ENCODE measurements around the gene DGKE. TPM values are rescaled to one million over a fixed set of nuclear protein-coding genes. Genes with fewer than 3 reads are reported as not detected.

The DGKE gene
- polyA plus RNA-seq (2012; ENCODE audit: insufficient read length, low read depth), result 0.48 TPM

DNA sequence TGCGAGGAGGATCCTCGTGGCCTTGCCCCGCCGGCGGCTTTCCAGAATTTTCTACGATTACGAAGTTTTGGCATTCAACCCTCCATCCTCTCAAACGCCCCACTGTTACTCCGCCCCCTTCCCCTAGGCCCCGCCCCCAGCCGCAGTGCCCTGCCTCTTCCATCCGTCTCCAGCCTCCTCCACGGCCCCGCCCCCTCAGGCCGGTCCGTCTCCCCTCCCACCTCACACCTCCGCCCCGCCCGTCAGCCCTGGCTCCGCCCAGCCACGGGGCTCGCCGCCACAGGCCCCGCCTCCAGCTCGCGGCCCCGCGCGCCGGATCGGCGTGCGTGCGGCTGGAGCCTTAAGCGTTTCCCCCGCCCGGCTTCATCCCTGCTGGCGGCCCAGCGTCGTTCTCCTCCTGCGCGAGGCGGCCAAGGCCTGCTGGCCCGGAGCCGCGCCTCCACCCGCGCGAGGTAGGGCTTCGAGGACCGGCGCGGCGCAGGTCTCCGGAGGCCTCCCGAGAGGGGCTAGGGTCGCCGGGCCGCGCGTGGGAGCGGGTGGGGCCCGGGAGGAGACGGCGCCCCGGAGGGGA, at the start of gene DGKE, which contains the start of gene C17orf67:
Gene DGKE (plus strand): TSS at position 343 of the 571 bp plus-strand sequence. CDS start 645 bp downstream, outside the sequence.
Gene C17orf67 (minus strand): TSS at position 112 of the 571 bp plus-strand sequence. CDS start 18,110 bp downstream, outside the sequence.
- TF ChIP-seq POLR2AphosphoS5 (IDR thresholded peaks at IDR 0.05; ENCODE audit: low read depth, low read length), result no peak
- no peak for TF ChIP-seq FOXP2 (optimal IDR thresholded peaks at IDR 0.05; ENCODE audit: borderline replicate concordance, extremely low read depth, extremely low read length, insufficient read depth)
- no peak for TF ChIP-seq TAF1 (IDR thresholded peaks at IDR 0.05; ENCODE audit: borderline replicate concordance, insufficient read depth, low read length)
- TF ChIP-seq SIN3A (IDR thresholded peaks at IDR 0.05; ENCODE audit: borderline replicate concordance, insufficient read depth, low read length), result no peak
- TF ChIP-seq, protein P1, sequence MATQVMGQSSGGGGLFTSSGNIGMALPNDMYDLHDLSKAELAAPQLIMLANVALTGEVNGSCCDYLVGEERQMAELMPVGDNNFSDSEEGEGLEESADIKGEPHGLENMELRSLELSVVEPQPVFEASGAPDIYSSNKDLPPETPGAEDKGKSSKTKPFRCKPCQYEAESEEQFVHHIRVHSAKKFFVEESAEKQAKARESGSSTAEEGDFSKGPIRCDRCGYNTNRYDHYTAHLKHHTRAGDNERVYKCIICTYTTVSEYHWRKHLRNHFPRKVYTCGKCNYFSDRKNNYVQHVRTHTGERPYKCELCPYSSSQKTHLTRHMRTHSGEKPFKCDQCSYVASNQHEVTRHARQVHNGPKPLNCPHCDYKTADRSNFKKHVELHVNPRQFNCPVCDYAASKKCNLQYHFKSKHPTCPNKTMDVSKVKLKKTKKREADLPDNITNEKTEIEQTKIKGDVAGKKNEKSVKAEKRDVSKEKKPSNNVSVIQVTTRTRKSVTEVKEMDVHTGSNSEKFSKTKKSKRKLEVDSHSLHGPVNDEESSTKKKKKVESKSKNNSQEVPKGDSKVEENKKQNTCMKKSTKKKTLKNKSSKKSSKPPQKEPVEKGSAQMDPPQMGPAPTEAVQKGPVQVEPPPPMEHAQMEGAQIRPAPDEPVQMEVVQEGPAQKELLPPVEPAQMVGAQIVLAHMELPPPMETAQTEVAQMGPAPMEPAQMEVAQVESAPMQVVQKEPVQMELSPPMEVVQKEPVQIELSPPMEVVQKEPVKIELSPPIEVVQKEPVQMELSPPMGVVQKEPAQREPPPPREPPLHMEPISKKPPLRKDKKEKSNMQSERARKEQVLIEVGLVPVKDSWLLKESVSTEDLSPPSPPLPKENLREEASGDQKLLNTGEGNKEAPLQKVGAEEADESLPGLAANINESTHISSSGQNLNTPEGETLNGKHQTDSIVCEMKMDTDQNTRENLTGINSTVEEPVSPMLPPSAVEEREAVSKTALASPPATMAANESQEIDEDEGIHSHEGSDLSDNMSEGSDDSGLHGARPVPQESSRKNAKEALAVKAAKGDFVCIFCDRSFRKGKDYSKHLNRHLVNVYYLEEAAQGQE (IDR thresholded peaks at IDR 0.05; ENCODE audit: insufficient read depth in 1 of 2, low read depth in 2 of 2, low read length in 2 of 2), result no peak

DNA sequence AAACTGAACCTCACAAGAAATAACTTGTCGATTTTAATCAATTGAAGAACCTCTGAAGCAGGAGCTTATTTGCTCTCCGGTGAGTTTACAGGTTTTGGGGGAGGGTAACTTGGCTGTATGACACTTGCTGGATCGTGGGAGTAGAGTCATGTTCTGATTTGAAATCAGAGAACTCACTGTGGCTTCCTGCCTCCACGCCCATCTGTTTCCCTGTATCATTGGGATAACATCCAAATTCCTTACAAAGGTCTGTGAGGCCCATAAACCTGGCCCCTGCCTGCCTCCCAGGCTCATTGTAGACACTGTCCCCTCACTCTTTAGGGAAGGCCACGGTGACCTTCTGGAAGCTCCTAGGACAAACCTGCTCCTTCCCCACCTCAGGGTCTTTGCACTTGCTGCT, 48.5 kb upstream of the DGKE start:
- TF ChIP-seq POLR2AphosphoS5 (IDR thresholded peaks at IDR 0.05; ENCODE audit: low read depth, low read length), result no peak
- TF ChIP-seq TAF1 (IDR thresholded peaks at IDR 0.05; ENCODE audit: borderline replicate concordance, insufficient read depth, low read length), result no peak
- peak; percentile 40 for TF ChIP-seq FOXP2 (optimal IDR thresholded peaks at IDR 0.05; ENCODE audit: borderline replicate concordance, extremely low read depth, extremely low read length, insufficient read depth)
- TF ChIP-seq SIN3A (IDR thresholded peaks at IDR 0.05; ENCODE audit: borderline replicate concordance, insufficient read depth, low read length), result 0 out of 2 replicates have a peak, but pooled peaks have one; percentile 27
- TF ChIP-seq, protein P1 (IDR thresholded peaks at IDR 0.05; ENCODE audit: insufficient read depth in 1 of 2, low read depth in 2 of 2, low read length in 2 of 2), result 0 out of 4 replicates have a peak, but pooled peaks of 1 of the 2 experiments have one; percentile 15

DNA sequence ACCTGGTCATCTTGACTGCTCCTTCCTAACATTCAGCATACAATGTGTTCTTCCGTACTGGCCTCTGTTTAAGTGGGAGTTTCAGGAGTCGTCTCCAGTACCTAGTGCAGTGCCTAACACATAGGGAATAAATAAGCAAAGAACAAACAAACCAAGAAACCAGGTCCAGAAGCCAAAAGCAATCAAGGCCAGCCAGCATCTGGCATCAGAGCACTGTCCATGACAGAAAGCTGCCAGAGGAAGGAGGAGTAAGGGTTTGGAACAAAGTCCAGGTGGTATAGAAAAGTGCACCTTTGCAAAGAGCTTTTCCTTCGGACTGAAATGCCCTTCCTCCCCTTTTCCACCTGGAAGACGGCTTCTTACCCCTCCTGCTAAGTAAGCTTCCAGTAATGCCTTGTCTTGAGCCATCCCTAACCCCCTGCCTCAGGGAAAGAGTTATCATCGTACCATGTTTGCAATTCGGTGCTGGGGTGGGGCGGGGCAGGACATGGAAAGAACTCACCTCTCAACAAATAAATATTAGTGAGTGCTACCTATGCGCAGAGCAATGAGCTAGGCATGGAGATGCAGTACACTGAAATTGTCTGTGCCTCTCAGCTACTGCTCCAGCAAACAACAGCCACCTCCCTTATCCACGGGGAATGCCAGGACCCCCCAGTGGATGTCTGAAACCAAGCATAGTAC, 47.8 kb upstream of the DGKE start:
- TF ChIP-seq SIN3A (IDR thresholded peaks at IDR 0.05; ENCODE audit: borderline replicate concordance, insufficient read depth, low read length), result no peak
- TF ChIP-seq POLR2AphosphoS5 (IDR thresholded peaks at IDR 0.05; ENCODE audit: low read depth, low read length), result no peak
- no peak for TF ChIP-seq TAF1 (IDR thresholded peaks at IDR 0.05; ENCODE audit: borderline replicate concordance, insufficient read depth, low read length)
- TF ChIP-seq, protein P1 (IDR thresholded peaks at IDR 0.05; ENCODE audit: insufficient read depth in 1 of 2, low read depth in 2 of 2, low read length in 2 of 2), result no peak
- TF ChIP-seq FOXP2 (optimal IDR thresholded peaks at IDR 0.05; ENCODE audit: borderline replicate concordance, extremely low read depth, extremely low read length, insufficient read depth), result no peak

DNA sequence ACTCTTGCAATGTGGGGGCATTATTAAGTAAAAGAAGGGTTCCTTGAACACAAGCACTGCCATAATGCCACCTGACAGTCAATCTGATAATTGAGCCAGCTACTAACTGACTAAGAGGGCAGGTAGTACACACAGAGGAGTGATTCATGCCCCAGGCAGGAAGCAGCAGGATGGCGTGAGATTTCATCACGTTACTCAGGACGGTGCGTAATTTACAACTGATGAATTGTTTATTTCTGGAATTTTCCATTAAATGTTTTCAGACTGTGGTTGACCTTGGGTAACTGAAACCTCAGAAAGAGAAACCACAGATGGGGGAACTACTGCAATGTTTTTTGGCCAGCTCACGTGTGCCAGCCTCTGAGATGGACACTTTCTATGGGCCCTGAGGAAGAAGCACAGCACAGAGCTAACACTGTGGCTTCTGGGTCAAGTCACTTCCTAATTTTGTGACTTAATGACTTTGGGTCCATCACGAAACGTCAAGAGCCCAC, 46.9 kb upstream of the DGKE start:
- TF ChIP-seq FOXP2 (optimal IDR thresholded peaks at IDR 0.05; ENCODE audit: borderline replicate concordance, extremely low read depth, extremely low read length, insufficient read depth) (peak; percentile 38), POLR2AphosphoS5 (IDR thresholded peaks at IDR 0.05; ENCODE audit: low read depth, low read length) (no peak)

DNA sequence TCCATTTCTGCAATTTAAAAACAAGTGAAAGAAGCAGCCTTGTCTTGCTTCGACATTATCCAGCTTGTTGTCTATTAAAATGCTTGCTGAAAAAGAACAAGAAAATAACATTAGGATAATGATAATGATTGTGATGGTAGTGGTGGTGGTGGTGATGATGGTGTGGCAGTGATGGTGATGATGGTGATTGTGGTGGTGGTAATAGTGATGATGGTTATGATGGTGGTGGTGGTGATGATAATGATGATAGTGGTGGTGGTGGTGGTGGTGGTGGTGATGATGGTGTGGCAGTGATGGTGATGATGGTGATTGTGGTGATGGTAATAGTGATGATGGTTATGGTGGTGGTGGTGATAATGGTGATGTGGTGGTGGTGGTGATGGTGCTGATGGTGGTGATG, 41.7 kb upstream of the DGKE start:
- TF ChIP-seq, protein P1 (IDR thresholded peaks at IDR 0.05; ENCODE audit: insufficient read depth in 1 of 2, low read depth in 2 of 2, low read length in 2 of 2), result no peak
- no peak for TF ChIP-seq POLR2AphosphoS5 (IDR thresholded peaks at IDR 0.05; ENCODE audit: low read depth, low read length)
